GM21360 (cell line): ENCODE results near the gene TNF.

Experiments used
- ATAC-seq: cut with Tn5 transposase; IDR thresholded peaks from one replicate; pipeline ENCODE4 v1.9.1; 2021; ENCODE audit warnings: mild to moderate bottlenecking, moderate library complexity; ENCODE audit not compliant: unreplicated experiment

The TNF gene

GRCh38 chr6:31575335-31575901, at the start of gene TNF:
TSS of gene TNF (plus strand) at chr6:31575565. CDS start at chr6:31575742, 177 bp downstream.
- ATAC-seq = no peak

GRCh38 chr6:31525932-31526591, 49.3 kb upstream of the TNF start:
- ATAC-seq = no peak

GRCh38 chr6:31528307-31528777, 47.0 kb upstream of the TNF start:
- ATAC-seq = no peak

GRCh38 chr6:31528821-31529328, 46.5 kb upstream of the TNF start, which contains the start of gene MCCD1:
TSS of gene MCCD1 (plus strand) at chr6:31528962. CDS start at chr6:31529015, 53 bp downstream.
- ATAC-seq = no peak

GRCh38 chr6:31529329-31530150, 45.8 kb upstream of the TNF start:
- no peak for ATAC-seq

GRCh38 chr6:31530659-31531058, 44.7 kb upstream of the TNF start:
- ATAC-seq = no peak

- no peak for ATAC-seq
Observed at GRCh38 chr6:31531162-31531561, 44.2 kb upstream of the TNF start.

GRCh38 chr6:31531771-31532643, 43.4 kb upstream of the TNF start:
- ATAC-seq = no peak

- no peak for ATAC-seq
Observed at GRCh38 chr6:31532644-31533454, 42.5 kb upstream of the TNF start.

GRCh38 chr6:31533455-31533841, 41.9 kb upstream of the TNF start:
- no peak for ATAC-seq

- ATAC-seq = no peak
Observed at GRCh38 chr6:31534011-31534410, 41.4 kb upstream of the TNF start.

GRCh38 chr6:31534521-31535040, 40.8 kb upstream of the TNF start:
- ATAC-seq = no peak

GRCh38 chr6:31535538-31536324, 39.6 kb upstream of the TNF start:
- no peak for ATAC-seq

GRCh38 chr6:31538805-31539400, 36.5 kb upstream of the TNF start:
- no peak for ATAC-seq

GRCh38 chr6:31540640-31541039, 34.7 kb upstream of the TNF start:
- ATAC-seq = no peak

- ATAC-seq = no peak
Observed at GRCh38 chr6:31541059-31541657, 34.2 kb upstream of the TNF start.

GRCh38 chr6:31541658-31542521, 33.5 kb upstream of the TNF start, which contains the start of gene DDX39B:
TSS of gene DDX39B (minus strand) at chr6:31542003. CDS start at chr6:31540532, 1,471 bp downstream.
- peak; percentile 56 for ATAC-seq
